GM18909 (cell line): ENCODE measurements around the gene KLHL18.
A peak's percentile ranks its signal among the peaks of the same experiment; 100 is the strongest.
"Not testable (repeated sequence)": the region's sequence is repeated elsewhere in the genome, so short reads cannot be mapped to it uniquely, and the experiment has no call there.

ENCODE experiments used
- ATAC-seq: cut with Tn5 transposase; IDR thresholded peaks from one replicate; pipeline ENCODE4 v1.9.1; 2021; ENCODE audit warnings: mild to moderate bottlenecking; ENCODE audit not compliant: unreplicated experiment, poor library complexity

The KLHL18 gene

DNA sequence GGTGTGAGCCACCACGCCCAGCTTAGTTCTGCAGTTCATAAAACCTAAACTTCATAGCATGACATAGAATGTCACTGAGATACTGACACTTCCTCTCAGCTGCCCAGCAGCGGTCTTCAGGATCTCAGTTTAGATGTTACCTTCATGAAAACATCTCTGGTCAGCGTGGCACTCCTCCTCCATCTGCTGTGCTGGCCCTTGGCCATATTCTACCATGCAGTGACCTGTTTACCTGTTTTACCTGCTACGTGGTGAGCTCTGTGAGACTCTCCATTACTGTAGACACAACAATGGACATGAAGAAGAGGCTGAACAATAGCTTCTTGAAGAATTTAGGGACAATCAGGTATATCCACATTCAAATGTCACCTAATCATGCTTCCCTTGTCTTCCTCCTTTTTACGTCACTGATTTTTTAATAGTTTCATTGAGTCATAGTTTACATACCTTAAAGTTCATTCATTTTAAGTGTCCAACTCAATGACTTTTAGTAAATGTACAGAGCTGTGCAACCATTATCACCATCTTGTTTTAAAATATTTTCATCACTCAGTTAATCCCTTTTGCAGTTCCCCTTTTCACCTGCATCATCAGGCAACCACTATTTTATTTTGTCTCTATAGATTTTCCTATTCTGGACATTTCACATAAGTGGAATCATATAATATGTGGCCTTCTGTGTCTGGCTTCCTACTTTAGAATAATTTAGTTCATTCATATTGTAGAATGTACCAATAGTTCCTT is 65.8 kb downstream of the KLHL18 start:
- no peak for ATAC-seq

DNA sequence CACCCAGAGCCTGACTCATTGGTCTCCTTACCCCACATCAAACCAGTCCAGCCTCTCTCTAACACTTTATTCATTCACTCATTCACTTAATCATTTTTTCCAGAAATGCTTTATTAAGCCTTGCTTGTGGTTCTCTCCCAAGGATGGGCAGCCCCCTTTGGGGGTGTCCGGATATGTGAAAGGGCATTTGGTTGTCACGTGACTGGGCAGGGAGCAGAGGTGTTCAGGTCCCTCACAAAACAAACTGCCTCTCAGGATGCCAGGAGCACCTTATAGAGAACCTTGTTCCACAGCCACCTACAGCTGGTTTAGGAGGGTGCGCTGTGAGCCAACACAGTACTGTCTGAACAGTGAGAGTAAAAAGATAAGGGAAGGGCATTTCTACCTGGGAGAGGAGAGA is 72.3 kb downstream of the KLHL18 start:
- no peak for ATAC-seq

DNA sequence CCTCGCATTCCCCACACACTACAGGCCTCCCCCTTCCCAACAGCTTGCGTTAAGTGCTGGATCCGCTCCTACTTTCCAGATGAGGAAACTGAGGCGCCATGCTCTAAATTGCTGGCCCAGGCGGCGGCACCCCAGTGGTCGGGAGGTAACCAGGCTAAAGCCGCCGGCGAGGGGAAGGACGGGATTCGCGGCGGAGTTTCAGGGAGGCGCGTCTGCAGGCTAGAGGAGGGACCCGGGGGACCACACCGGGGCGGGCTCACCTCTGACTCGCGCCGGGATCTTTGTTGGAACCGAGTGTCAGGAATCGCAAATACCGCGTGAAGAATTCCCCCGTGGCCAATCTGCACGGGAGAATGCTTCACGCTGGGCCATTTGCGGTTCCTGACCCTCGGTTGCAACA is 73.5 kb downstream of the KLHL18 start:
- no peak for ATAC-seq

DNA sequence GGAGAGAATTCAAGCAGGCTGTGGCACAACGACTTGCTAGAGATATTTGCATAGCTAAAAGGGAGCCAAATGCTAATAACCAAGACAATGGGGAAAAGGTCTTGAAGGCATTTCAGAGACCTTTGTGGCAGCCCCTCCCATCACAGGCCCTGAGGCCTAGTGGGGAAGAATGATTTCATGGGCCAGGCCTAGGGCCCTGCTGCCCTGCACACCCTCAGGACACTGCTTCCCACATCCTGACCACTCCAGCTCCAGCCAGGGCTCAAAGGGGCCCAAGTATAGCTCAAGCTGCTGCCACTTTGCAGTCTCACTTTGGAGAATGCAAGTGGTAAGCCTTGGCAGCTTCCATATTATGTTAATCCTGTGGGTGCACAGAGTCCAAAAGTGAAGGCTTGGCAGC is 76.6 kb downstream of the KLHL18 start:
- no peak for ATAC-seq

DNA sequence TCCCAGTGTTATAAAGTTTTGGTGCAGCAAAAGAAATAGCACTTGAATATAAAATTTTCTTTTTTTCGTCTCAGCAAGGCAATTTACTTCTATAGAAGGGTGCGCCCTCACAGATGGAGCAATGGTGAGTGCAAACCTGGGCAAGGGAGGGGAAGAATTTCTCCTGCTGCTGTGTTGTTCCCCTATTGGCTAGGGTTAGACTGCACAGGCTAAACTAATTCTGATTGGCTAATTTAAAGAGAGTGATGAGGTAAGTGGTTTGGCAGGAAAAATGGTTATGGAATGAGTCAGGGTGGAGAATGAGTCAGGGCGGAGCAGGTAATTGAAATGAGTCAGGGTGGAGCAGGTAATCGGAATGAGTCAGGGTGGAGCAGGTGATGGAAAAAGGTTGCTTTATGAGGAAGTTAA is 77.4 kb downstream of the KLHL18 start:
- ATAC-seq: not testable (repeated sequence)

DNA sequence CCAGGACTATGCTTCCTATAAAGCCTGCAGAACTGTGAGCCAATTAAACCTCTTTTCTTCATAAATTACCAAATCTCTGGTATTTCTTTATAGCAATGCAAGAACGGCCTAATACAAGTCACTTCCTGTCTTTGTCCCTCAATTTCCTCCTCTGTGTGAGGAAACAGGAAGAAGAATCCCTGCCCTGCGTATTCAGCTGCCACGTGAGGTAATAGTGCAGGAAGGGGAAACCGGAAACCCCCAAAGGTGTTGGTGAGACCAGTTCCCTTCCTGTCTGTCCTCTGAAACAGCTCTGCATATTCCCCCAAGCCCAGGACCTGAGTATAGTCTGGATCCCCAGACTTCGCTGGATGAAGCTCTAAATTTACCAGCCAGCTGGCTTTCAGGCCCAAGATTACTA is 80.0 kb downstream of the KLHL18 start:
- ATAC-seq: no peak

DNA sequence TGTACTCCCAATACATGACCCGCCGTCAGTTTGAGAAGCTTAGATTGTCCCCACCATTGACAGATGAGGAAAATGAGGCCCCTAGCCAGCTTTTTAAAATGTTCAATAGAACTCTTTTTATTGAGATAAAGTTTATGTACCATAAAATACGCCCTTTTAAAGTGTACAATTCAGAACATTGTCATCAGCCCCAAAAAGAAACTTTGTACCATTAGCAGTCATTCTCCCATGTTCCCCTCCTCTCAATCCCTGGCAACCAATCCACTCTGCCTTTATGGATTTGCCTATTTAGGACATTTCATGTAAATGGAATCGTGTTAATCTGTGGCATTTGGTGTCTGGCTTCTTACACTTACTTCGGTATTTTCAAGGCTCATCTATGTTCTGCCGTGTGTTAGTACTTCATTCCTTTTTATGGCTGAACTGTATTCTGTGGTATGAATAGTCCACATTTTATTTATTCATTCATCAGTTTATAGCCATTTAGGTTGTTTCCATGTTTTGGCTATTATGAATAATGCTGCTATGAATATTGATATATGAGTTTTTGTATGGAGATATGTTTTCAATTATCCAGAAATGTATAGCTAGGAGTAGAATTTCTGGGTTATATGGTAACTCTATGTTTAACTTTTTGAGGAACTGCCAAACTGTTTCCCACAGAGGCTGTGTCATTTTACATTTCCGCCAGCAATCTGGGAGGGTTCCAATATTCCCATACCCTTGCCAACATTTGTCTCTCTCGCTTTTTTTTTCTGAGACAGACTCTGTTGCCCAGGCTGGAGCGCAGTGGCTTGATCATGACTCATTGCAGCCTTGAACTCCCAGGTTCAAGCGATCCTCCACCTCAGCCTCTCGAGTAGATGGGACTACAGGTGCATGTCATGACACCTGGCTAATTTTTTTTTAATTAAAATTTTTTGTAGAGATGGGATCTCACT is 82.7 kb downstream of the KLHL18 start:
- ATAC-seq: no peak

DNA sequence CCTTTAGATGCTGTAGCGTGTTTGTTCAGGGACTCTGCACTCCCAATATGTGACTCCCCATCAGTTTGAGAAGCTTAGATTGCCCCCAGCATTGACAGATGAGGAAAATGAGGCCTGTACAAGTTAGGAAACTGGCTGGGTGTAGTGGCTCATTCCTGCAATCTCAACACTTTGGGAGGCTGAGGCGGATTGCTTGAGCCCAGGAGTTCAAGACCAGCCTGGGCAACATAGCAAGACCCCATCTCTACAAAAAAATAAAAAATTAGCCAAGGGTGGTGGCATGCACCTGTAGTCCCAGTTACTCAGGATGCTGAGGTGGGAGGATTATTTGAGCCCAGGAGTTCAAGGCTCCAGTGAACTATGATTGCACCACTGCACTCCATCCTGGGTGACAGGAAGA is 84.1 kb downstream of the KLHL18 start:
- ATAC-seq: no peak

DNA sequence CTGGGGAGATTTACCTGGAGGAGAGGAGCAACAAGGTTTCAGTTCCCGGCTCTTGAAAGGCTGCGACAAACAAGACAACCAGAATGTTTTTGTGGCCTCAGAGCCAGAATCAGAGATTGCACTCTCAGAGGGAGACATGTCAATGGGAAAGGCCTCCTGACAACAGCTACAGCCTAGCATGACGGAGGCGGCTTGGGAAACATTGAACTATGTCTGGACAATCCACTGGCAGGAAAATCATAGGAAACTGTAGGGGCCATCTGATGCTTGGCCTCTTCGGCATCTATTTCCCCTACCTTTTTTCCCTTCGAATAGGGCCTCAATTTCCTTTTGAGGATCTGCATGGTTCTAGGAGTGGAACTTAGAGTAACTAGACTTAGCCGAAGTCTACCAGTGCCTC is 84.9 kb downstream of the KLHL18 start:
- ATAC-seq: no peak

DNA sequence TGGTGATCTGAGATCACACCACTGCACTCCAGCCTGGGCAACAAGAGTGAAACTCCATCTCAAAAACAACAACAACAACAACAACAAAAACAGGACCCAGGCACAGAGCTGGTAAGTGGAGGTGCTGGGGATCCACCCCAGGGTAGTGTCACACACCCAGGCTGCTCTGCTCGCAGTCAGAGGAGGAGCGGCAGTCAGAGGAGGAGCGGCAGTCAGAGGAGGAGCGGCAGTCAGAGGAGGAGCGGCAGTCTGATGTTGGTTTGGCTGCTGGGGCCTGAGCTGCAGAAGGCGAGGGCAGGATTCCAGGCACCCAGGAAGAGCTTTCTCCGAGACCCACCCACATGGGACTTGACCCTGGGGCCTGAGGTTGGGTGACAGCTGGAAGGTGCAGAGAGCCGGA is 87.3 kb downstream of the KLHL18 start:
- ATAC-seq: not testable (repeated sequence)

DNA sequence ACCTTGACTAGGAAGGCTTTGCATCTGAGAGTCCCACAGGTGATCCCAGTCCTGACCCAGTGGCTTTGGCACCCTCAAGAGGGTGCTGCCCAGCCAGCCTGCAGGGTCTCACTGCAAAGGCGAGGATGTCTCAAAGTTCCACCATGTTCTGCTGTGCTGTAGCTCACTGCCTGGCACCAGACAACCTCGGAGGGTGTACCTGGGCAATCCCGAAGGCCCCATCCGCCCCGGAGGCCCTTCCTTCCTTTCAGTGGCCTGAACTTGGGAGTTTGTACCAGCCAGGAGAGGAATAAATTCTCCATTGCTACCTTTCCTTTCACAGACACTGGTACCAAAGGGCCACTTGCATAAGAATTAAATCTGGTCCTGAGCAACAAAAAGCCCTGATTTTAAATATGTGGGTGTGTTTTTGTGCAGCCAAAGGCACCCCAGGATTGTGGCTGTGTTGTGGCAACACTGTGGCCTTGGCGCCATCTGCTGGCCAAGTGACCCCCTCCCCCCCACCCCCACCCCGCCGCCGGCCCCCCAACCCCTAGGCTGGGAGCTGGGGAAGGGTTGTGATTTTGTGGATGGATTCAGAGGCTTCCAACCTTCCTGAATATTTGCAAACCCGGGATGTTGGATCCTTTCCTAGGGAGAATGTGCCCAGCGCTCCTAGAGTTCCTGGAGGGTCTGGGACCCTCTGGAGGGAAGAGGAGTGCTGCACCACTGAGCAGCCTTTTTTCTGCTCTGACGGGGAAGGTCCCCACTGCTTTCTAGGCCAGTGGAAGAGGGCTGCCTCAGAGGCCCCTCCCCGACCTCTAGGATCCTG is 88.3 kb downstream of the KLHL18 start:
- no peak for ATAC-seq

DNA sequence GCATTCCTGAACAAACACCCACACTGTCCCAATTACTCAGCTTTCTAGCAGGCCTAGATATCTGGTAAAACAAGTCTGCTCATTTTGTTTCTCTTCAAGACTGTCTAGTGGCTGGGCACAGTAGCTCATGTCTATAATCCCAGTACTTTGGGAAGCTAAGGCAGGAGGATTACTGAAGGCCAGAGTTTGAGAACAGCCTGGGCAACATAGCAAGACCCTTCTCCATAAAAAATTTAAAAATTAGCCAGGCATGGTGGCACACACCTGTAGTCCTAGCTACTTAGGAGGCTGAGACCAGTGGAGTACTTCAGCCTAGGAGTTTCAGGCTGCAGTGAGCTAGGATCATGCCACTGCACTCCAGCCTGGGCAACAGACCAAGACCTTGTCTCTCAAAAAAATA is 91.8 kb downstream of the KLHL18 start:
- no peak for ATAC-seq

DNA sequence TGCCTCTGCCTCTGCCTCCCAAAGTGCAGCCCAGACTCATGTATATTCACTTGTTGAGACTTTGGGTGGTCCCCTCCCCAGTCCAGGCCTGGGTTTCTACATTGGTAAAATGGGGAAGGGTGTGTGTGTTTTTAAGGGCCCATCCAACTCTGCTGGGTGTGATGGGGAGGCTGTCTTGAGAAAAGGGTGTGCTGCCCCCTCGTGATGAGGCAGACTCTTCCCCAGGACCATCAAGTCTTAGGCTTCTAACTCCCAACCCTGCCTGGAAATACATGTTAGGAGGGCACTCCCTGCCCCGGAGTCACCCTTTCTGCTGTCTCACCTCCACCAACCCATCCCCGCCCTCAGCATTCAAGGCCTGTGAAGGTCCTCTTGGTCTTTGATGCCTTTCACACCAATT is 93.6 kb downstream of the KLHL18 start:
- ATAC-seq: no peak

DNA sequence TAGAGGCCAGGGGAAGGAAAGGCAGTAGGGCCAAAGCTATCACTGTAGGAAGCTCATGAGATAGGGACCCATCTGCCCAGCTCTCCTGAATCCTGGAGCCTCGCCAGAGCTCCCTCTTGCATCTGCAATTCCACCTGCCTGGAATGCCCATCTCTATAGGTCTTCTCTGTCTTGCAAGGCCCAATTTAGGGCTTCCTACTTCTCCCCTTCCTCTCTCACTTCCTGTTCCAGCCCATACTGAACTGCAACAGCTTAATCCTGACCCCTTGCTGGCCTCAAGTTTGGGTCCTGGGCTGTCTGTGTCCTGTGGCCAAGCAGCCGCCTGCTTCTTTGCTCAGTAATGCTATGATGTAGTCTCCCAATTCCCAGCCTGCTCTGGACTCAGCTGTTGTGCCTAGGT is 94.4 kb downstream of the KLHL18 start:
- ATAC-seq: no peak

DNA sequence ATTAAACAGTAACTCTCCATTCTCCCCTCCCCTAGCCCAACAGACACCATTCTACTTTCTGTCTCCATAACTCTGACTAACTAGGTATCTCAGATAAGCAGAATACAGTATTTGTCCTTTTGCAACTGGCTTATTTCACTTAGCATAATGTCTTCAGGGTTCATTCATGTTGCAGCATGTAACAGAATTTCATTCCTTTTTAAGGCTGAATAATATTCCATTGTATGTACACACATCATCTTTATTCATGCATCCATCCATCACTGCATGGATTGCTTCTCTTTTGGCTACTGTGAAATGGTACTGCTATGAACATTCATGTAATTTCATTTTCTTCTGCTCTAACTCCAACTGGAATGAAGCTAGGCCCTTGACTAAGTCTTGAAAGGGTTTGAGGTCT is 96.1 kb downstream of the KLHL18 start:
- ATAC-seq: no peak

DNA sequence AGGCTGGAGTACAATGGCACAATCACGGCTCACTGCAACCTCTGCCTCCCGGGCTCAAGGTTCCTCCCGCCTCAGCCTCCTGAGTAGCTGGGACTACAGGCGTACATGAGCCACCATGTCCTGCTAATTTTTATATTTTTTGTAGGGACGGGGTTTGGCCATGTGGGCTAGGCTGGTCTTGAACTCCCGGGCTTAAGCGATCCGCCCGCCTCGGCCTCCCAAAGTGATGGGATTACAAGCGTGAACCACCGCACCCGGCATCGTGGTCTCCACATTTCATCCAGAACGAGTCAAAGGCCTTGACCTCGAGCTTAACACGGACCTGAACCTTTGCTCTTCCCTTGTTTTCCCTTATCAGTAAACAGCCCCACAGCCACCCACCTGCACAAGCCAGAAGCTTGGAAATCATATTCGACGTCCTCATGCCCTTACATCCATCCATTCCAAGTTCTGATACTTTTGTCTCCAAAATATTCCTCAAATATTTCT is 96.7 kb downstream of the KLHL18 start:
- ATAC-seq: no peak

DNA sequence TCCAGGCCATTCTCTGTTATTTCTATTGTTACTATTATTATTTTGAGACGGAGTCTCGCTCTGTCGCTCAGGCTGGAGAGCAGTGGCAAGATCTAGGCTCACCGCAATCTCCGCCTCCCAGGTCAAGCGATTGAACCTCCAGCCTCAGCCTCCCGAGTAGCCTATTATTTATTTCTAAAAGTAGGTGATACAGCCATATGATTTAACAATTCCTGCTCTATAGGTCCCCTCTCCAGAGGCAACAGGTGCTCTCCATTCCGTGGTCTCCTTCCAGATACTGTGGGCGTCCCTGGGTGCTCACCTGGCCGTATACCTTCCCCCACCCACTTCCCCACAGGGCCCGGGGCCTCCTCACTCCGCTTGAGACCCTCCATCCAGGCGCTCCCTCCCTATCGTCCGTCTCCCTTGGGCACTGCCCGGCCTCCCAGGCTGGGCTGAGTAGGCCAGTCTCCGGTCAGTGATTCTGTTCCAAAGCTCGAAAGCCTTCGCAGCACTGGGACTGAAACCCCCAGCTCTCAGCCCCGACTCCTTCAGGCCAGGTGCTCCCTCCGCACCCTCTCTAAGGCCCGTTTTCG is 97.4 kb downstream of the KLHL18 start:
- no peak for ATAC-seq

DNA sequence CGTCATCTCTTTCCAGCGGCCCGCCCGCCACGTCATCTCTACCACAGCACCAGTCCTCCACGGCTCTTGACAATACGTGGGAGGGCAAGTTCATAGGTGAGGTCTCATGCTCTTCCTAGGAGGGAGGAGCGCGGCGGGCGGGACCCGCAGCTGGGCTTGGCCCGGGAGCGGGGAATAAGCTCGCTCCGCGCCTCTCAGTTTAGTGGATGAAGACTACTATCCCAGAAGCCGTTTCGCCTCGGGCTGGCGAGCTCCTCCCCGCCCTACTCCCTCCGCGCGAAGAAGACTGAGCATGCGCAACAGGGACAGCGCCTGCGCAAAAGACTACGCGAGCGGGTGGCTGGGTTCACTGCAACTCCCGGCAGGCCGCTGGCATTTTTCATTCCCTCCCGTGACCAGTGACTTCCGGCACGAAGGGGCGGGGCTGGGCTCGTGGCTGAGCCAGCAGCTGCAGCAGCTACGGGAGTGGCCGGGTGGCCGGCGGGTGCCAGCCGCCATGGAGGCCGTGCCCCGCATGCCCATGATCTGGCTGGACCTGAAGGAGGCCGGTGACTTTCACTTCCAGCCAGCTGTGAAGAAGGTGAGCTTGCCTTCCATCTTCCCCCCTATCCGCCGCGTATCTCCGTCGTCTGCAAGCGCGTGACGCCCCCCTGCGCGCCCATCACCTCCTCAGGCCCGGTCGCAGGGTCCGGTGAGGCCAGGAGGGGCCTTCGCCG is 98.0 kb downstream of the KLHL18 start, which contains the start of gene PTPN23:
PTPN23 (plus strand) TSS at position 421 of the 716 bp plus-strand sequence; CDS start at position 497, 76 bp downstream.
- peak; percentile 84 for ATAC-seq

DNA sequence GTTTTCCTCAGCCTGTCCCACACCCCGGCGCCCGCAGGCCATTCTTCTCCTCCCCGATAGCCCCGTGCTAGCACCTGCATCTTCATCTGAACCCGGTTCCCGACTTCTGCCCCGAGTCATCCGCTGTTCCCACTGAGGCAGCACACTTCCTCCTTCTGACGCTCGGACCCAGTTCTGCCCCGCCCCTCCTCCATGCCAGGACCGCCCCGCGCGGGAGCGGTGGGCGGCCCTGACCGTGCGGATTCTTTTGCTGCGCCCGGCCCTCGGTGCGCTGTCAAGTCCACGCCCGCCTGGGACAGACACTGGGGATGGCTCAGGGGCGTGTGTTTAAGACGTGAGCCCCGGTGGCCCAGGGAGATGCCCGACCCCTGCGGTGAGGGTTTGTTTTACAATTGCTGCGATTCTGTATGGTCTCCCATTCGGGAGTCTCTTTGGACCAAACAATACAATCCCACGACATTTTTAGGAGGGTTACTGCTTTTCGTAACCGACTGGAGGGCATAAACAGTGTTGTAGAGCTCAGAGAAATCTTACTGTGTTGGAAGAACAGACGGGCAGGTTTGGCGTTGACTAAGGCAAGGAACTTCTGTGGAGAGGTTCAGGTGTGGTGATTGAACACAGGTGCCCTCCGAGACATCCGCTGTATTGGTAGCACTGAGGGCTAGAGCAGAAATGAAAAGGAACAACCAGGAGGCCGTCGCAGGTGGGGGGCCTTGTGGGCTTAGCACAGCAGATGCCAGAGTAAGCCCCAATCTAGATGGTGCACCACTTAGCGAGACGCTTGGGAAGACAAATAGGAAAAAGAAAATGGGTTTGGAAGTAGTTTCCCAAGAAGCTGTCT is 98.8 kb downstream of the KLHL18 start:
- ATAC-seq: peak; percentile 66
